Smooth muscle cell (in vitro differentiated cells): ENCODE data around the gene IL36A. TPM values are rescaled to one million over a fixed set of nuclear protein-coding genes. Genes with fewer than 3 reads are reported as not detected.

Experiments used
- DNase-seq: peaks from one replicate; lab custom pipeline; 2025; ENCODE audit not compliant: unreplicated experiment; lab: John Stamatoyannopoulos, UW
- H2AFZ ChIP-seq: fragments of 200-600 bp; sonication (generic); 2 replicates; pipeline ENCODE4 v1.6.0; 2016; ENCODE audit warnings: antibody characterized with exemption, low read depth, mild to moderate bottlenecking
- H3F3A ChIP-seq: fragments of 200-600 bp; sonication (generic); 2 replicates; pipeline ENCODE4 v1.6.0; 2017; ENCODE audit warnings: antibody characterized with exemption, low read depth
- H3K27ac ChIP-seq: fragments of 200-600 bp; sonication (generic); 2 replicates; pipeline ENCODE4 v1.5.1; 2016; ENCODE audit warnings: low read depth, mild to moderate bottlenecking
- H3K27me3 ChIP-seq: fragments of 200-600 bp; sonication (generic); 2 replicates; pipeline ENCODE4 v1.6.1; 2016; ENCODE audit warnings: low read depth, mild to moderate bottlenecking
- H3K36me3 ChIP-seq: fragments of 200-600 bp; sonication (generic); 2 replicates; pipeline ENCODE4 v1.5.1; 2016; ENCODE audit warnings: low read depth
- H3K4me1 ChIP-seq: fragments of 200-600 bp; sonication (generic); 2 replicates; pipeline ENCODE4 v1.5.1; 2016; ENCODE audit warnings: low read depth
- H3K4me2 ChIP-seq: fragments of 200-600 bp; sonication (generic); 2 replicates; pipeline ENCODE4 v1.6.0; 2016; ENCODE audit warnings: mild to moderate bottlenecking
- H3K4me3 ChIP-seq: fragments of 200-600 bp; sonication (generic); 2 replicates; pipeline ENCODE4 v1.5.1; 2016; ENCODE audit warnings: mild to moderate bottlenecking
- H3K79me2 ChIP-seq: fragments of 200-600 bp; sonication (generic); 2 replicates; pipeline ENCODE4 v1.6.0; 2016; ENCODE audit warnings: low read depth, mild to moderate bottlenecking
- H3K9ac ChIP-seq: fragments of 200-600 bp; sonication (generic); 2 replicates; pipeline ENCODE4 v1.6.0; 2016; ENCODE audit warnings: low read depth
- H3K9me3 ChIP-seq: fragments of 200-600 bp; sonication (generic); replicated peaks from 2 replicates; pipeline ENCODE4 v1.5.1; 2016; ENCODE audit warnings: low read depth
- H4K20me1 ChIP-seq: fragments of 200-600 bp; sonication (generic); 2 replicates; pipeline ENCODE4 v1.6.0; 2016; ENCODE audit warnings: low read depth
- CTCF ChIP-seq: fragments of 200-600 bp; sonication (generic); IDR thresholded peaks from 2 replicates; pipeline ENCODE4 v1.5.1; 2017; ENCODE audit warnings: borderline replicate concordance, mild to moderate bottlenecking, antibody characterized with exemption; ENCODE audit not compliant: insufficient read depth, poor library complexity, severe bottlenecking
- WGBS: methylation state at CpG from one replicate; pipeline ENCODE4 v1.1.7; 2016; ENCODE audit warnings: low lambda C conversion rate; 5-methylcytosine and 5-hydroxymethylcytosine counted together
- polyA plus RNA-seq: library from polyadenylated mRNA; unstranded; fragments of >200 nt; fragmentation: Nextera tagmentation; extraction: Ambion mirVana; gene quantifications from 2 replicates; pipeline ENCODE4 v1.2.1, GENCODE V29; 2016
- total RNA-seq: library from RNA; depleted of rRNA; stranded (reverse); fragments of >200 nt; gene quantifications from 2 replicates; pipeline ENCODE4 v1.2.3, GENCODE V29; 2014

The IL36A gene
- total and polyA plus RNA-seq, 2 experiments from 2014 or later: not detected

- Histone ChIP-seq H3K4me2 (no peak overlapping the region), H3K36me3 (no peaks in the 10 kb centered on the region), H3K27me3 (no peaks in the 10 kb centered on the region), H3K4me3 (no peak overlapping the region), H2AFZ (no peak overlapping the region), H3K27ac (no peak overlapping the region), H3K9me3 (peaks cover 6% of the 10 kb centered on the region), H3K79me2 (no peaks in the 10 kb centered on the region), H3K4me1 (no peaks in the 10 kb centered on the region), H4K20me1 (no peaks in the 10 kb centered on the region), H3K9ac (no peak overlapping the region), H3F3A (no peaks in the 10 kb centered on the region)
- DNase-seq: no peak
- no peak for TF ChIP-seq CTCF
- 78% methylated on average over 3 of the region's 3 CpGs for WGBS
Measured at GRCh38 chr2:112989611-112990010, 15.6 kb upstream of the IL36A start.

DNA sequence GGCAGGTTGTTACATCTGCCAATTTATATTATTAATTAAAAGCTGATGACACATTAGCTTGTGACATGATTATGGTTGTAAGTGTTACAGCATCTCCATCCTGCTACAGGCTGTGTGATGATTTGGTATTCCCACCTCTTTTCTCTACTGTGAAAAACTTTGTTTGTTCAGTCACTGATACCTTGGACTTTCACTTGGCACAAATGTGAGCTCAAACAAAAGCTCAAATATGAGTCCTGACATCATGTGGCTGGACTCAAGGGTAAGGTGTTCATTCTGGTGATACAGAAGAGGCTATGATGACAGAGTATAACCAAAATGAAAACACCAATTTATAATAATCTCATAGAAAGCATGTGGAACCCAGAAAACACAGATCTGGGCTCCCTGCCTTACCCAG is 11.4 kb upstream of the IL36A start:
- H3K4me1 ChIP-seq: no peaks in the 10 kb centered on the region
- H3K9me3 ChIP-seq: peaks cover 6% of the 10 kb centered on the region
- H3K27me3 ChIP-seq: no peaks in the 10 kb centered on the region
- H3K9ac ChIP-seq: no peak overlapping the region
- TF ChIP-seq CTCF: no peak
- H3K4me2 ChIP-seq: no peak overlapping the region
- H3K79me2 ChIP-seq: no peaks in the 10 kb centered on the region
- H3K36me3 ChIP-seq: no peaks in the 10 kb centered on the region
- H3K4me3 ChIP-seq: no peak overlapping the region
- no peaks in the 10 kb centered on the region for H3F3A ChIP-seq
- H4K20me1 ChIP-seq: no peaks in the 10 kb centered on the region
- no peak for DNase-seq
- no peak overlapping the region for H2AFZ ChIP-seq
- no peak overlapping the region for H3K27ac ChIP-seq

- Histone ChIP-seq H2AFZ (no peak overlapping the region), H3K27me3 (no peaks in the 10 kb centered on the region), H3K4me3 (no peak overlapping the region), H4K20me1 (no peaks in the 10 kb centered on the region), H3K9me3 (peaks cover 6% of the 10 kb centered on the region), H3K79me2 (no peaks in the 10 kb centered on the region), H3F3A (no peaks in the 10 kb centered on the region), H3K27ac (no peak overlapping the region), H3K4me1 (no peaks in the 10 kb centered on the region), H3K4me2 (no peak overlapping the region), H3K36me3 (no peaks in the 10 kb centered on the region), H3K9ac (no peak overlapping the region)
- no peak for TF ChIP-seq CTCF
- 82% methylated on average over 2 of the region's 2 CpGs for WGBS
- no peak for DNase-seq
Measured at GRCh38 chr2:112994648-112995047, 10.6 kb upstream of the IL36A start.

DNA sequence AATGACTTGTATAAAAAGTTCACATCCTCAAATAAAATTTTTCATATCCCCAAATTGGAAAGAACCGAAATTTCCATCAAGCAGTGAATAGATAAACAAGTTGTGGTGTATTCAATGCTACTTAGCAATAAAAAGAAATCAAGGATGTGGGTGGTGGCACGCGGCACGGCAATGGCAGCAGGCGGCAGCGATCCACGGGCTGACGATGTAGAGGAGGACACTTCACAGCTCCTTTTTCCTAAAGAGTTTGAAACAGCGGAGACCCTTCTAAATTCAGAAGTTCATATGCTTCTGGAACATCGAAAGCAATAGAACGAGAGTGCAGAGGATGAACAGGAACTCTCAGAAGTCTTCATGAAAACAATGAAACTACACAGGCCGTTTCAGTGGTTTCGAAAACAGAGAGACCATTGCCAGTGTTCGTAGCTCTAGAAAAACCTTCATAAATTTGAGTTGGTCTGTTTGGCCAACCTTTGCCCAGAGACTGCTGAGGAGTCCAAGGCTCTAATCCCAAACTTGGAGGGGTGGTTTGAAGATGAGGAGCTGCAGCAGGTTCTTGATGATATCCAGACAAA is 9.8 kb upstream of the IL36A start:
- Histone ChIP-seq H3K9me3 (peaks cover 6% of the 10 kb centered on the region), H3K27ac (no peak overlapping the region), H3K36me3 (no peaks in the 10 kb centered on the region), H2AFZ (no peak overlapping the region), H3K4me2 (no peak overlapping the region), H3K4me1 (no peaks in the 10 kb centered on the region), H3F3A (no peaks in the 10 kb centered on the region), H4K20me1 (no peaks in the 10 kb centered on the region), H3K79me2 (no peaks in the 10 kb centered on the region), H3K4me3 (no peak overlapping the region), H3K9ac (no peak overlapping the region), H3K27me3 (no peaks in the 10 kb centered on the region)
- 93% methylated on average over 14 of the region's 14 CpGs for WGBS
- no peak for DNase-seq
- TF ChIP-seq CTCF: no peak
